HCT116 (cell line): Measurements from ENCODE around the gene KCTD14. TPM values are rescaled to one million over a fixed set of nuclear protein-coding genes. Genes with fewer than 3 reads are reported as not detected.
A peak's percentile ranks its signal among the peaks of the same experiment; 100 is the strongest.

Experiments used
- ATAC-seq: fragments of 200-7000 bp; cut with Tn5 transposase; 2 replicates; pipeline ENCODE4 v1.9.1; 2020; ENCODE audit warnings: mild to moderate bottlenecking, moderate library complexity
- BruUV-seq: library from RNA; stranded (reverse); fragments of 400-500 nt; replicated peaks from 2 replicates; lab custom pipeline; 2021; lab: Mats Ljungman, UMichigan
- CTCF ChIA-PET: fragments of 300-600 bp; sonication (Branson Sonifier 250); formaldehyde crosslinking; loops from one replicate; lab custom pipeline; 2021; ENCODE audit warnings: antibody characterized with exemption; lab: Charles Lee
- POLR2A ChIA-PET: fragments of 300-600, 350-600 bp; sonication (Branson Sonifier 250); formaldehyde crosslinking; loops from one replicate; lab custom pipeline; 2021; ENCODE audit warnings: antibody characterized with exemption; lab: Charles Lee
- RAD21 ChIA-PET, 2 experiments: fragments of 300-600 bp; sonication (Branson Sonifier 250); formaldehyde crosslinking; loops; one replicate each; lab custom pipeline; 2023; ENCODE audit warnings: low total read pairs in 2 of 2; ENCODE audit not compliant: uncharacterized antibody in 2 of 2, unreplicated experiment in 2 of 2, low non-redundant PET in 1 of 2; lab: Charles Lee
- DNase-seq: peaks from one replicate; pipeline ENCODE4 v3.0.0-alpha.2; 2010; ENCODE audit warnings: low read depth, low spot score
- H2AFZ ChIP-seq: fragments of 200-600 bp; shearing (Covaris generic), sonication (generic); 2 replicates; pipeline ENCODE4 v1.6.1; 2017; ENCODE audit warnings: low read depth, mixed run types, mixed read lengths, antibody characterized with exemption, low read length; ENCODE audit not compliant: poor library complexity, severe bottlenecking
- H3K27ac ChIP-seq: 2 replicates; pipeline ENCODE4 v1.5.1; 2012; ENCODE audit warnings: low read depth, low read length
- H3K27me3 ChIP-seq: fragments of 200-600 bp; sonication (generic); 2 replicates; pipeline ENCODE4 v1.6.1; 2016; ENCODE audit warnings: mixed run types, low read length, mixed read lengths; ENCODE audit not compliant: insufficient read depth
- H3K36me3 ChIP-seq, 2 experiments: fragments of 200-500 bp in 1 of 2; fragments of 200-600 bp in 1 of 2; sonication (Bioruptor generic) in 1 of 2; sonication (generic) in 1 of 2; 2 replicates each; pipeline versions ENCODE4 v1.5.1 to v1.6.1; 2014 to 2016; ENCODE audit warnings: low read length in 2 of 2, inconsistent platforms in 1 of 2, mixed read lengths in 1 of 2, mixed run types in 1 of 2; ENCODE audit not compliant: insufficient read depth in 2 of 2, control insufficient read depth in 1 of 2
- H3K4me1 ChIP-seq, 2 experiments: fragments of 200-600 bp in 1 of 2; sonication (generic) in 1 of 2; 2 replicates each; pipeline versions ENCODE4 v1.5.1 to v1.6.1; 2012 to 2017; ENCODE audit warnings: low read length in 2 of 2, inconsistent platforms in 1 of 2, mild to moderate bottlenecking in 1 of 2, mixed read lengths in 1 of 2, mixed run types in 1 of 2, moderate library complexity in 1 of 2; ENCODE audit not compliant: insufficient read depth in 2 of 2, control insufficient read depth in 1 of 2
- H3K4me2 ChIP-seq: fragments of 200-600 bp; sonication (generic); 2 replicates; pipeline ENCODE4 v1.6.1; 2017; ENCODE audit warnings: mixed run types, low read length, mixed read lengths
- H3K4me3 ChIP-seq, 2 experiments: fragments of 200-600 bp in 1 of 2; sonication (generic) in 1 of 2; replicated peaks in 1 of 2; 2 replicates each; pipeline ENCODE4 v1.5.1; 2011 to 2016; ENCODE audit warnings: low read length in 2 of 2, control low read depth in 1 of 2, low read depth in 1 of 2, mild to moderate bottlenecking in 1 of 2, mixed read lengths in 1 of 2, mixed run types in 1 of 2
- H3K79me2 ChIP-seq: fragments of 200-600 bp; sonication (generic); 2 replicates; pipeline ENCODE4 v1.6.1; 2017; ENCODE audit warnings: mild to moderate bottlenecking, mixed run types, low read length, moderate library complexity, mixed read lengths; ENCODE audit not compliant: insufficient read depth
- H3K9ac ChIP-seq: fragments of 200-600 bp; sonication (generic); 2 replicates; pipeline ENCODE4 v1.6.1; 2016; ENCODE audit warnings: low read length, mixed read lengths
- H3K9me2 ChIP-seq: fragments of 200-600 bp; sonication (generic), shearing (Covaris generic); 2 replicates; pipeline ENCODE4 v1.6.1; 2017; ENCODE audit warnings: mixed run types, mild to moderate bottlenecking, moderate library complexity; ENCODE audit not compliant: insufficient read depth
- H3K9me3 ChIP-seq, 2 experiments: fragments of 200-500 bp in 1 of 2; fragments of 200-600 bp in 1 of 2; sonication (Bioruptor generic) in 1 of 2; sonication (generic) in 1 of 2; 2 replicates each; pipeline ENCODE4 v1.6.1; 2014 to 2017; ENCODE audit warnings: low read length in 2 of 2, mixed read lengths in 2 of 2, inconsistent platforms in 1 of 2, low read depth in 1 of 2, mild to moderate bottlenecking in 1 of 2, mixed run types in 1 of 2, moderate library complexity in 1 of 2; ENCODE audit not compliant: control insufficient read depth in 1 of 2, insufficient read depth in 1 of 2
- H4K20me1 ChIP-seq: fragments of 200-600 bp; sonication (generic), shearing (Covaris generic); 2 replicates; pipeline ENCODE4 v1.6.1; 2017; ENCODE audit warnings: mixed run types, mild to moderate bottlenecking, moderate library complexity; ENCODE audit not compliant: insufficient read depth
- CEBPB ChIP-seq: IDR thresholded peaks from 2 replicates; pipeline ENCODE4 v1.6.1; 2012; ENCODE audit warnings: low read depth
- CTCF ChIP-seq, 3 experiments: fragments of 200-600 bp in 1 of 3; sonication (generic) in 1 of 3; IDR thresholded peaks in 2 of 3; conservative IDR thresholded peaks in 1 of 3; 2 replicates each; pipeline ENCODE4 v1.5.1; 2012 to 2017; ENCODE audit warnings: low read depth in 2 of 3, low read length in 2 of 3, antibody characterized with exemption in 1 of 3, borderline replicate concordance in 1 of 3, control low read depth in 1 of 3, mild to moderate bottlenecking in 1 of 3, mixed read lengths in 1 of 3, mixed run types in 1 of 3, moderate library complexity in 1 of 3; ENCODE audit not compliant: insufficient read depth in 1 of 3
- EZH2 ChIP-seq: fragments of 200-600 bp; sonication (generic); IDR thresholded peaks from 2 replicates; pipeline ENCODE4 v1.6.1; 2017; ENCODE audit warnings: antibody characterized with exemption, mixed run types
- EZH2phosphoT487 ChIP-seq: fragments of 200-600 bp; IDR thresholded peaks from 2 replicates; pipeline ENCODE4 v1.6.1; 2018; ENCODE audit warnings: antibody characterized with exemption, borderline replicate concordance
- FOSL1 ChIP-seq: IDR thresholded peaks from 2 replicates; pipeline ENCODE4 v1.6.1; 2012; ENCODE audit warnings: low read depth
- POLR2A ChIP-seq: IDR thresholded peaks from 2 replicates; pipeline ENCODE4 v1.7.0; 2011; ENCODE audit warnings: borderline replicate concordance; ENCODE audit not compliant: insufficient read depth, insufficient read length; ENCODE audit errors: extremely low read depth
- RAD21 ChIP-seq: IDR thresholded peaks from 2 replicates; pipeline ENCODE4 v1.6.1; 2012; ENCODE audit warnings: low read depth, mild to moderate bottlenecking
- REST ChIP-seq: IDR thresholded peaks from 2 replicates; pipeline ENCODE4 v1.6.1; 2012; ENCODE audit warnings: low read depth
- SIN3A ChIP-seq: IDR thresholded peaks from 2 replicates; pipeline ENCODE4 v1.6.1; 2012; ENCODE audit warnings: low read depth
- SP1 ChIP-seq: IDR thresholded peaks from 2 replicates; pipeline ENCODE4 v1.6.1; 2012; ENCODE audit warnings: low read depth
- SRF ChIP-seq: IDR thresholded peaks from 2 replicates; pipeline ENCODE4 v1.6.1; 2012; ENCODE audit warnings: low read depth
- ZBTB33 ChIP-seq: IDR thresholded peaks from 2 replicates; pipeline ENCODE4 v1.6.1; 2011; ENCODE audit warnings: mild to moderate bottlenecking, low read length, moderate library complexity; ENCODE audit not compliant: insufficient replicate concordance; ENCODE audit errors: extremely low read depth
- ZFX ChIP-seq: fragments of 450-650 bp; IDR thresholded peaks from 2 replicates; pipeline ENCODE4 v1.6.1; 2017
- intact Hi-C: fragments of 100-400 bp; cut with micrococcal nuclease; formaldehyde crosslinking; loops from 2 replicates; pipeline ENCODE4 v1.10.0; 2022
- total RNA-seq: library from RNA; stranded (reverse); gene quantifications from one replicate; pipeline ENCODE4 v1.2.1, GENCODE V29; 2021; ENCODE audit not compliant: unreplicated experiment

The KCTD14 gene
- total RNA-seq, 1 experiment from 2014 or later: 15.2 TPM

GRCh38 chr11:78021611-78022010, 1.5 kb downstream of the KCTD14 start:
- Histone ChIP-seq H3K4me2 (peak overlapping the region; percentile 99), H3K4me3 (peak overlapping the region in 1 of 2 experiments; percentile 76; a peak in 2 of 4 replicates), H3K9me3 (no peaks in the 10 kb centered on the region), H4K20me1 (no peaks in the 10 kb centered on the region), H3K36me3 (peaks cover 0 to under 1% of the 10 kb centered on the region in 2 experiments; a peak in 3 of 4 replicates), H3K4me1 (peaks cover 19 to 45% of the 10 kb centered on the region in 2 experiments; a peak in 3 of 4 replicates), H3K27ac (no peak overlapping the region), H2AFZ (no peak overlapping the region), H3K27me3 (no peaks in the 10 kb centered on the region), H3K9me2 (no peaks in the 10 kb centered on the region), H3K9ac (0 out of 2 replicates have a peak overlapping the region, but pooled peaks have one; percentile 78), H3K79me2 (peaks cover 18% of the 10 kb centered on the region)
- ATAC-seq: no peak
- ChIA-PET RAD21 (no interaction called here), CTCF (interaction anchor here (2.5 kb wide), 1 partner anchor 27 kb away, joined by 12 read pairs; the partner anchor contains the start of gene INTS4), POLR2A (interaction anchor here (1.3 to 1.4 kb wide), 2 partner anchors 10 to 55 kb away, joined by 3 to 5 read pairs; no protein-coding TSS in a partner anchor)
- TF ChIP-seq SP1 (no peak), SRF (no peak), CTCF (IDR thresholded peaks at IDR 0.05 in 2 of 3, conservative IDR thresholded peaks at IDR 0.05 in 1 of 3; ENCODE audit: borderline replicate concordance in 1 of 3, insufficient read depth in 1 of 3, low read depth in 2 of 3, low read length in 2 of 3) (no peak), EZH2phosphoT487 (no peak), RAD21 (no peak), CEBPB (no peak), SIN3A (no peak), POLR2A (no peak), ZFX (no peak)
- DNase-seq: no peak
- BruUV-seq: no TSS peak
- intact Hi-C loops: no loop called here

- DNase-seq: no peak
- Histone ChIP-seq H3K9ac (no peak overlapping the region), H3K4me1 (peaks cover 19 to 45% of the 10 kb centered on the region in 2 experiments; a peak in 3 of 4 replicates), H3K36me3 (peaks cover 4 to 8% of the 10 kb centered on the region in 2 experiments; a peak in 3 of 4 replicates), H3K79me2 (peaks cover 18% of the 10 kb centered on the region), H3K9me2 (no peaks in the 10 kb centered on the region), H3K4me3 (no peak overlapping the region), H3K27ac (no peak overlapping the region), H3K27me3 (no peaks in the 10 kb centered on the region), H3K4me2 (peak overlapping the region; percentile 37), H4K20me1 (no peaks in the 10 kb centered on the region), H3K9me3 (no peaks in the 10 kb centered on the region), H2AFZ (no peak overlapping the region)
- intact Hi-C loops: no loop called here
- no peak for ATAC-seq
- POLR2A ChIA-PET: interaction anchor here (0.8 to 2.0 kb wide), 4 partner anchors 8 to 57 kb away, joined by 3 to 14 read pairs (median 4); partner anchors contain the start of gene INTS4
- BruUV-seq: no TSS peak
- CTCF ChIA-PET: interaction anchor here (1.0 to 2.5 kb wide), 2 partner anchors 21 to 25 kb away, joined by 3 to 12 read pairs; partner anchors contain the start of gene INTS4
- RAD21 ChIA-PET: no interaction called here
- no peak for TF ChIP-seq FOSL1
- no peak for TF ChIP-seq ZBTB33
- no peak for TF ChIP-seq SIN3A
- TF ChIP-seq ZFX: no peak
- no peak for TF ChIP-seq REST
- no peak for TF ChIP-seq EZH2
Observed at GRCh38 chr11:78020246-78020645, 2.8 kb downstream of the KCTD14 start.
